ENCODE measurements around the gene GRIK1.

The GRIK1 gene

DNA sequence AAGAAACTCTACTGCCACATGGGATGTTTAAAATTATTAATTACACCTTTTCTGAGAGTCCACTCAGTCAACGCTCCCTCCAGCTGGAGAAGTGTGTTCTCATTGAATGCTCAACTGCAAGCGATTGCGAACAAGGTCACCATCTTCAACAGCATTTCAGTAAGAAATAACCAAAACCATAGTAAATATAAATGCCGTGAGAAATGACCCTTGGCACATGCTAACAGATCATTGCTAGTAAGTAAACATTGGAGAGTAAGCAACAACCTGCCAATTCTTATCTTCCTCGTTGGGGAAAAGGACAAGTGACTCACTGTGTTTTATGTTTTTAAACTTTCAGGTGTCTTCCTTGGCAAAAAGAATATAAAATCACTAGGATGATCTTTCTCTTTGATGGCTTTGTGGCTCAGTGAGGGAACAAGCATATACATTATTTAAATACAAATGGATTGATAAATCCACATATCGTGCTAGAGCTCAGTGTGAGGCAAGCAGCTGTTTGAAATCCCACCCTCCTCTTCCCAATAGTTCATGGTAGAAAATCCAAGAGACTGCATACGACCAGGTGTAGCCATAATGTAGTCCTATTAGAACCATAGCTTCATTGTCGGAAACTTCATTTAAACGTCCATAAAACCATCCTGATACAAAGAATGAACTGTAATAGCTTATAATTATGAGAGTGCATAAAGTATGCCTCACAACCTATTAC lies 214.6 kb downstream of the GRIK1 start:
- peaks cover 13% of the 10 kb centered on the region for H3K9me3 Mint-ChIP-seq
- H3K36me3 Mint-ChIP-seq (ENCODE audit: low read depth) = no peaks in the 10 kb centered on the region
- H3K4me3 Mint-ChIP-seq = no peak overlapping the region
- intact Hi-C loops (cut with micrococcal nuclease) = no loop called here
- H3K4me1 Mint-ChIP-seq (ENCODE audit: low read depth) = peaks cover 5% of the 10 kb centered on the region
- H3K27me3 Mint-ChIP-seq = no peaks in the 10 kb centered on the region
- H3K27ac Mint-ChIP-seq = no peak overlapping the region

- H3K27me3 Mint-ChIP-seq = no peaks in the 10 kb centered on the region
- intact Hi-C loops (cut with micrococcal nuclease) = no loop called here
- no peak overlapping the region for H3K4me3 Mint-ChIP-seq
- no peaks in the 10 kb centered on the region for H3K36me3 Mint-ChIP-seq (ENCODE audit: low read depth)
- peaks cover 12% of the 10 kb centered on the region for H3K9me3 Mint-ChIP-seq
- H3K27ac Mint-ChIP-seq = no peak overlapping the region
- peaks cover 5% of the 10 kb centered on the region for H3K4me1 Mint-ChIP-seq (ENCODE audit: low read depth)
Observed at GRCh38 chr21:29721964-29722363, 217.8 kb downstream of the GRIK1 start.

GRCh38 chr21:29721221-29721620 lies 218.6 kb downstream of the GRIK1 start:
- Mint-ChIP-seq H3K4me1 (ENCODE audit: low read depth) (peaks cover 5% of the 10 kb centered on the region), H3K9me3 (peaks cover 19% of the 10 kb centered on the region), H3K4me3 (no peak overlapping the region), H3K36me3 (ENCODE audit: low read depth) (peaks cover 3% of the 10 kb centered on the region), H3K27me3 (no peaks in the 10 kb centered on the region), H3K27ac (no peak overlapping the region)
- intact Hi-C loops (cut with micrococcal nuclease) = no loop called here

DNA sequence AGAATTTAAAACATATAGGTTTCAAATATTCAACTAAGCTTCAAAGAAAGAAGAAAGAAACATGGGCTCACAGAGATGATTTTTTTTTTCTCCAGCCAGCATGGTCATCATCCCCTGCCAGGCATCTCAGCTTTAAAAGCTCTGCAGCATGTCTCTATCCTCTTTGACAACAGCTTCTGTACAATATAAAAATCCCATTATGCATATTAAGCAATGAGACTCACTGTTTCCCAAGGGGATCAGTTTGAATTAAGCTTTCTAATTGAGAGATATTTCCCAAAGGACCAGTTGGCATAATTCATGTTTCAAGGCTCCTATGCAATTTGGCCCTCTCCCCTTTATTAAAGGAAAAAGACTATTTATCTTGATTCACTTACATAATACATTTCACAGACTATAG lies 220.3 kb downstream of the GRIK1 start:
- H3K9me3 Mint-ChIP-seq = peaks cover 35% of the 10 kb centered on the region
- H3K4me3 Mint-ChIP-seq = no peak overlapping the region
- intact Hi-C loops (cut with micrococcal nuclease) = no loop called here
- no peak overlapping the region for H3K27ac Mint-ChIP-seq
- no peaks in the 10 kb centered on the region for H3K4me1 Mint-ChIP-seq (ENCODE audit: low read depth)
- H3K27me3 Mint-ChIP-seq = no peaks in the 10 kb centered on the region
- peaks cover 7% of the 10 kb centered on the region for H3K36me3 Mint-ChIP-seq (ENCODE audit: low read depth)

- Mint-ChIP-seq H3K9me3 (peaks cover 35% of the 10 kb centered on the region), H3K27ac (no peak overlapping the region)
Observed at GRCh38 chr21:29718081-29718815, 221.5 kb downstream of the GRIK1 start.

GRCh38 chr21:29717659-29718058 lies 222.1 kb downstream of the GRIK1 start:
- no peaks in the 10 kb centered on the region for H3K4me1 Mint-ChIP-seq (ENCODE audit: low read depth)
- intact Hi-C loops (cut with micrococcal nuclease) = no loop called here
- no peak overlapping the region for H3K27ac Mint-ChIP-seq
- H3K9me3 Mint-ChIP-seq = peaks cover 35% of the 10 kb centered on the region
- H3K36me3 Mint-ChIP-seq (ENCODE audit: low read depth) = peaks cover 7% of the 10 kb centered on the region
- no peak overlapping the region for H3K4me3 Mint-ChIP-seq
- H3K27me3 Mint-ChIP-seq = peaks cover 2% of the 10 kb centered on the region

More at GRCh38 chr21:29718081-29718815, 221.5 kb downstream of the GRIK1 start:
- Mint-ChIP-seq H3K4me1 (ENCODE audit: low read depth) (no peaks in the 10 kb centered on the region), H3K4me3 (no peak overlapping the region), H3K27me3 (no peaks in the 10 kb centered on the region), H3K36me3 (ENCODE audit: low read depth) (peaks cover 7% of the 10 kb centered on the region)
- intact Hi-C loops (cut with micrococcal nuclease) = no loop called here

GRCh38 chr21:29716753-29717152 lies 223.0 kb downstream of the GRIK1 start:
- intact Hi-C loops (cut with micrococcal nuclease) = no loop called here
- H3K4me3 Mint-ChIP-seq = no peak overlapping the region
- peaks cover 2% of the 10 kb centered on the region for H3K27me3 Mint-ChIP-seq
- H3K4me1 Mint-ChIP-seq (ENCODE audit: low read depth) = no peaks in the 10 kb centered on the region
- peaks cover 35% of the 10 kb centered on the region for H3K9me3 Mint-ChIP-seq
- peaks cover 7% of the 10 kb centered on the region for H3K36me3 Mint-ChIP-seq (ENCODE audit: low read depth)
- H3K27ac Mint-ChIP-seq = no peak overlapping the region

DNA sequence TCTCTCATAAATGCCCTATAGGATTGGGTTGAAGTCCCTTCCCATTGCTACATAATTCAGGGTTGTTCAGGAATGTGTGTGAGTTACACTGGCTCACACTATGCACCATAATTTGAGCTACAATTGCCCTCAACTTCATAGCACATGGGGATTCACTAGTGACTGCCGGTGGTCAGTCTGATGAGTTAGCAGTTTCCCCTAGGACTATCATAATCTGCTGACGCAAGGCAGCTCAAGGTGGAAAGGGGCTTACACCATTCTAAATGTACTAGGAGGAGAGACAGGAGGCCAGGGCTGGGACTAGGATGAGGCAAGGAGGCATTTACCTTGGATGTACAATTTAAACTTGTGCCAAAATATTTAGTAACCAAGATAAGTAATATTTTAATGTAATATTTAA lies 224.7 kb downstream of the GRIK1 start:
- Mint-ChIP-seq H3K27me3 (peaks cover 2% of the 10 kb centered on the region), H3K27ac (no peak overlapping the region), H3K9me3 (peaks cover 35% of the 10 kb centered on the region), H3K4me1 (ENCODE audit: low read depth) (no peaks in the 10 kb centered on the region), H3K36me3 (ENCODE audit: low read depth) (peaks cover 7% of the 10 kb centered on the region), H3K4me3 (no peak overlapping the region)
- intact Hi-C loops (cut with micrococcal nuclease) = no loop called here

- no peak overlapping the region for H3K4me3 Mint-ChIP-seq
Observed at GRCh38 chr21:29712818-29713217, 227.0 kb downstream of the GRIK1 start.

GRCh38 chr21:29711236-29711635 lies 228.6 kb downstream of the GRIK1 start:
- intact Hi-C loops (cut with micrococcal nuclease) = no loop called here
- Mint-ChIP-seq H3K36me3 (ENCODE audit: low read depth) (peaks cover 4% of the 10 kb centered on the region), H3K4me3 (no peak overlapping the region), H3K9me3 (peaks cover 15% of the 10 kb centered on the region), H3K27me3 (peaks cover 2% of the 10 kb centered on the region), H3K27ac (no peak overlapping the region), H3K4me1 (ENCODE audit: low read depth) (no peaks in the 10 kb centered on the region)

More at GRCh38 chr21:29712818-29713217, 227.0 kb downstream of the GRIK1 start:
- no peak overlapping the region for H3K27ac Mint-ChIP-seq
- H3K4me1 Mint-ChIP-seq (ENCODE audit: low read depth) = no peaks in the 10 kb centered on the region
- H3K9me3 Mint-ChIP-seq = peaks cover 31% of the 10 kb centered on the region
- H3K36me3 Mint-ChIP-seq (ENCODE audit: low read depth) = peaks cover 7% of the 10 kb centered on the region
- intact Hi-C loops (cut with micrococcal nuclease) = no loop called here
- peaks cover 2% of the 10 kb centered on the region for H3K27me3 Mint-ChIP-seq

GRCh38 chr21:29710498-29710897 lies 229.3 kb downstream of the GRIK1 start:
- Mint-ChIP-seq H3K4me1 (ENCODE audit: low read depth) (no peaks in the 10 kb centered on the region), H3K27me3 (peaks cover 2% of the 10 kb centered on the region), H3K9me3 (peaks cover 8% of the 10 kb centered on the region), H3K27ac (no peak overlapping the region), H3K36me3 (ENCODE audit: low read depth) (no peaks in the 10 kb centered on the region), H3K4me3 (no peak overlapping the region)
- intact Hi-C loops (cut with micrococcal nuclease) = no loop called here

GRCh38 chr21:29708401-29708800 lies 231.4 kb downstream of the GRIK1 start:
- Mint-ChIP-seq H3K4me3 (no peak overlapping the region), H3K27me3 (peaks cover 2% of the 10 kb centered on the region), H3K36me3 (ENCODE audit: low read depth) (no peaks in the 10 kb centered on the region), H3K4me1 (ENCODE audit: low read depth) (no peaks in the 10 kb centered on the region), H3K9me3 (no peaks in the 10 kb centered on the region), H3K27ac (no peak overlapping the region)
- intact Hi-C loops (cut with micrococcal nuclease) = no loop called here

- H3K27me3 Mint-ChIP-seq = no peaks in the 10 kb centered on the region
- intact Hi-C loops (cut with micrococcal nuclease) = no loop called here
- no peak overlapping the region for H3K27ac Mint-ChIP-seq
- H3K9me3 Mint-ChIP-seq = peaks cover 17% of the 10 kb centered on the region
- no peaks in the 10 kb centered on the region for H3K4me1 Mint-ChIP-seq (ENCODE audit: low read depth)
- H3K4me3 Mint-ChIP-seq = no peak overlapping the region
- no peaks in the 10 kb centered on the region for H3K36me3 Mint-ChIP-seq (ENCODE audit: low read depth)
Observed at GRCh38 chr21:29704719-29705118, 235.1 kb downstream of the GRIK1 start.

DNA sequence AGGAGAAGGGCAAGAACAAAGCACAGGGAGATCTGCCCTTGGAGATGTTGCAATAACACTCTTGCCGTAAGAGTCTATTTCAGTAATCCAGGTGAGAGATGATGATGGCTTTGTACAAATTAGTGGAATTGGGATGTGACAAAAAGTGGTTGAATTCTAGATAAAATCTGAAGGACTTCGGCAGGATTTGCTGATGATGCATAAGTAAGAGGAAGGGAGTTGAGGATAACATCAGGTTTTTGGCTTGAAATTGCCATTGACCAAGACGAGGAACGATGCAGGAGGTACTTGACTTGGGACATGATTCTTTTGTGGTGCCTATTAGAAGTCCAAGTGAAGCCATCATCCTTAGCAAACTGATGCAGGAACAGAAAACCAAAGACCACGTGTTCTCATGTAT lies 238.1 kb downstream of the GRIK1 start:
- intact Hi-C loops (cut with micrococcal nuclease) = no loop called here

More for the DNA sequence above, 238.1 kb downstream of the GRIK1 start:
- no peak overlapping the region for H3K4me3 Mint-ChIP-seq
- peaks cover 25% of the 10 kb centered on the region for H3K9me3 Mint-ChIP-seq
- H3K27ac Mint-ChIP-seq = no peak overlapping the region
- H3K27me3 Mint-ChIP-seq = no peaks in the 10 kb centered on the region
- H3K36me3 Mint-ChIP-seq (ENCODE audit: low read depth) = no peaks in the 10 kb centered on the region
- peaks cover 14% of the 10 kb centered on the region for H3K4me1 Mint-ChIP-seq (ENCODE audit: low read depth)

All from dendritic cell treated with granulocyte-macrophage colony-stimulating factor and Interleukin-4, amounts not matched to agents 40 ng/mL and 50 ng/mL, for 4 days (primary cell).